HCEC 1CT (cell line): ENCODE measurements around the gene CAPN2.

ENCODE experiments used
- DNase-seq: peaks from one replicate; pipeline ENCODE4 v3.0.0-alpha.2; 2017

CAPN2 gene

GRCh38 chr1:223712194-223712849, at the start of gene CAPN2:
Gene CAPN2 (plus strand): TSS chr1:223712539. CDS start chr1:223712641, 102 bp downstream.
- peak; percentile 91 for DNase-seq

DNA sequence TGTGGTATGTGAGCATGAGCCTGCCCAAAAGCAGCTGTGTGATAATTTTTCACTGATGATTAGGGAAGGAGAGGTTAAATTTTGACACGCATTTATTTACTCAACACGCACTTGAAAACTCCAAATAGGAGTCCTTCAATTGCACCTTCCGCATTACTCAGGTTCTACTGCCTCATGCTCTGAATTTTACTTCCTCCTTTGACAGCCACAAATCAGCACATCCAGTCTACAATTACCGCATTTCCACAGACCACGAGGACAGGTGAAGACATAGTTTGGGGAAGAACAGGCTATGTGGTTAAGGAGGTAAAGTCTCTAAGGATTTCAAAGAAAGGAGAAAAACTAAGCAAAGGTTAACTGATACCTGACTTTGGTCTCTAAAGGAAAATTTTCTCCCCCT, 49.4 kb upstream of the CAPN2 start:
- DNase-seq = no peak

GRCh38 chr1:223664106-223664505, 48.2 kb upstream of the CAPN2 start:
- no peak for DNase-seq

- DNase-seq = peak; percentile 14
Observed at GRCh38 chr1:223665592-223666312, 46.6 kb upstream of the CAPN2 start, which contains the start of gene CAPN8. Gene CAPN8 (minus strand): TSS chr1:223665701. CDS start chr1:223665646, 55 bp downstream.

DNA sequence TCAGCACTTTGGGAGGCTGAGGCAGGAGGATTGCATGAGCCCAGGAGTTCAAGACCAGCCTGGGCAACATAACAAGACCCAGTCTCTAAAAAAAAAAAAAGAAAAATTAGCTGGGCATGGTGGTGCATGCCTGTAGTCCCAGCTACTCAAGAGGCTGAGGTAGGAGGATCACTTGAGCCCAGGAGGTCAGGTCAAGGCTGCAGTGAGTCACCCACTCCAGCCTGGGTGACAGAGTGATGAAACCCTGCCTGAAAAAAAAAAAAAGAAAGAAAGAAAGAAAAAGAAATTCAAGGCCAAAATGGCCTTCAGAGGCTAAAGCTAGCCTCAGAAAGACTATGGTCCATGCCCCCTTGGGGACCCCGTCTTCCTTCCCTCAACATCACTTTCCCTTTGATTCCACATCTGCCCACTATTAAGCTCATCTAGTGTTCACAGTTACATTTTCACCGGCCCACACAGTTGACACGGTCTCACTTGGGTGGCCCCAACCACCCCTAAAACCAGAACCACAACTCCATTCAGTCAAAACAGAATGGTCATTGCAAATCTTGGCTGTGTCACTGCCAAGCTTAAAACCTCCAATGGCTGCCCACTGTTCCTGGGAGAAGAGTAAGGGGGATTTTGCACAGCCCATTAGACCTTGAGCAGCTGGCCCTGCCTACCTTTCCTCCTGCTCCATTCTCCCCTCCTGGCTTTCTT, 44.7 kb upstream of the CAPN2 start:
- no peak for DNase-seq

DNA sequence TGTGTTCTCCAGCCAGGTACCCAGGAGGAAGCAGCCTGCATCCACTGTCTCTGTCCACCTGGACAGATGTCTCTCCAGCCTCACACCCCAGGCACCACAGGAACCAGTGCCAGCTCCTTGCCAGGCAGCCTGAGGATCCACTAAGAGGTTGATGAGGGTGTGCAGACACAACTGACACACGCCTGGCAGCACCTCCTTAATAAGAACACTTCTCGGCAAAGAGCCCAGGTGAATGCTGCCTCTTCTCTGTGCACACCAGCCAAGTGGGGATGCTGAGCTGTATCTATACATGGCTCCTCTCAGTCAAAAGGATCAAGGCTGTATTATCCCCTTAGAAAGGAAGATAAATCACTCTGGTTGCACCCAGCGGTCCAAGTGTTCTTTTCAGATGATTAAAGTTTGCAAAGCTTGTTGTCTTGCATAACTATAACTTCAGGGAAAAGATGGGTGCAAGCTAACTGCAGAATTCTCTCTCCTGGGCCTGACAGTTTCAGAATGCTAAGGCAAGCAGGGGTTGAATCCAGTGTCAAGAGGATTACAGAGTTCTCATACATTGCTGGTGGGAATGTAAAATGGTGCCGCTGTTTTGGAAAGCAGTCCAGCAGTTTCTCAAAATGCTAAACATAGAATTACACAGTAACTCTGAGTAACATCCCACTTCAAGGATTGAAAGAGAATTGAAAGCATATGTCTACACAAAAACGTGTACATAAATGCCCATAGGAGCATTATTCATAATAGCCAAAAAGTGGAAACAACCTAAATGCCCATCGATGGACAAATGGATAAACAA, 43.1 kb upstream of the CAPN2 start:
- no peak for DNase-seq

- peak; percentile 49 for DNase-seq
Observed at GRCh38 chr1:223670458-223671159, 41.7 kb upstream of the CAPN2 start.

DNA sequence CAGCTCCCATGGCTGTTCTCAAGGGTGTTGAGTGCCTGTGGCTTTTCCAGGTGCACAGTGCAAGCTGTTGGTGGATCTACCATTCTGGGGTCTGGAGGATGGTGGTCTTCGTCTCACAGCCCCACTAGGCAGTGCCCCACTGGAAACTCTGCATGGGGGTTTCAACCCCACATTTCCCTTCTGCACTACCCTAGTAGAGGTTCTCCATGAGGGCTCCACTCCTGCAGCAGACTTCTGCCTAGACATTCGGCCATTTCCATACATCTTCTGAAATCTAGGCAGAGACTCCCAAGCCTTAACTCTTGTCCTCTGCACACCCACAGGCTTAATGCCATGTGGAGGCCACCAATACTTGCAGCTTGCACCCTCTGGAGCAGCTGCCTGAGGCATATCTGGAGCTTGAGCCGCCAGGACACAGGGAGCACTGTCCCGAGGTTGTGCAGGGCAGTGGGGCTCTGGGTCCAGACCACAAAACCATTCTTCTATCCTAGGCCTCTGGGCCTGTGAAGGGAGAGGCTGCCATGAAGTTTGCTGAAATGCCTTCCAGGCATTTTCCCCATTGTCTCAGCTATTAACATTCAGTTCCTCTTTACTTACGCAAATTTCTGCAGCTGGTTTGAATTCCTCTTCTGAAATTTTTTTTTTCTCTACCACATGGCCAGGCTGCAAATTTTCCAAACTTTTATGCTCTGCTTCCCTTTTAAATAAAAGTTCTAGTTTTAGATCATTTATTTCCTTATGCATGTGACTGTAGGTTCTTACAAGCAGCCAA, 38.0 kb upstream of the CAPN2 start:
- DNase-seq = no peak

GRCh38 chr1:223678841-223679240, 33.5 kb upstream of the CAPN2 start:
- no peak for DNase-seq

GRCh38 chr1:223680188-223680587, 32.2 kb upstream of the CAPN2 start:
- no peak for DNase-seq

DNA sequence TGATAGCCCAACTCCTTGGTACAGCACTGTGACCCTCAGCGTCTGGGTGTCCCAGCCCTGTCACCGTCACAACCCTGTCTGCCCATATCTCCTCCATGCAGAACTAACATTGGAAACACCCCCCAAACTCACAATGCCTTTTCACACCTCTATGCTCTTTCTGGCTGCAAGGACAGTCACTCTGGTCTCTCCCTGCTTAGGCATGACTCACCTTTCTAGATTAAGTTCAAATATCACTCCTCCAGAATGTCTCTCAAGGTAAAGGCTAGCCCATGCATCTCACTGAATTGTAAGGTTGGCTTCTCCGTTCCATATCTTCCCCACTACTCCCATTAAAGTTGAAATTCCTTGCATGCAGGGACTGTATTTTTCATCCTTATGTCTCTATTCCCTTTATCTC, 29.8 kb upstream of the CAPN2 start:
- no peak for DNase-seq

- DNase-seq = peak; percentile 39
Observed at GRCh38 chr1:223683586-223684487, 28.5 kb upstream of the CAPN2 start.

DNA sequence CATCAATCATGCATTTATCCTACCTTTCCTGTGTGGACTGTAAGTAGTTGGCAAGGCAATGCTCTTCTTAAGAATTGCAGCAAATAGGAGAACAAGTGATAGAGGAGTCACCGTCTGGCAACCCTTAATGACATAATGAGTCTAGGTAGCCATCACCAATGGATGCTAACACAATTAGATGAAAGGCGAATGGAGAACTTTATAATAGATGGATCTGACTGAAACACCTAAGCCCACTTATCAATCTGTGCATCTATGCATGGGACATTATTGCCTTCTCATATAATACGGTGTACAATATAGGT, 27.9 kb upstream of the CAPN2 start:
- DNase-seq = no peak

DNA sequence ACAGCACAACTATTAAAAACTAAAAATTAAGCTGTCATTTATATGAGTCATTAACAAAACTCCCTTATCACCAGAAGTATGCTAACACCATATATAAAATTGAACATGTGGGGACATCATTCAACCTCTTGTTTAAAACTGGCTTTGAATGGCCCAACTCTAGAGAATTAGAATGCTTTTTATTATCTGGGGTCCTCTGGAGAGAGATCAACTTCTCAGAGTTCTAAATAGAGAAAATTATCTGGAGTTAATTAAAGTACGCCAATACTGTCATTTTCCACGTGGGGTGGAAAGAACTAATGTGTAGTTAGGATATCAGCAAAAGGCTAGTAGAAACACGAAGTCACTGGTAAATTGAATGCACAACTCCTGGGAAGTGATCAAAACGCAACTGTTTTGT, 21.2 kb upstream of the CAPN2 start:
- no peak for DNase-seq

DNA sequence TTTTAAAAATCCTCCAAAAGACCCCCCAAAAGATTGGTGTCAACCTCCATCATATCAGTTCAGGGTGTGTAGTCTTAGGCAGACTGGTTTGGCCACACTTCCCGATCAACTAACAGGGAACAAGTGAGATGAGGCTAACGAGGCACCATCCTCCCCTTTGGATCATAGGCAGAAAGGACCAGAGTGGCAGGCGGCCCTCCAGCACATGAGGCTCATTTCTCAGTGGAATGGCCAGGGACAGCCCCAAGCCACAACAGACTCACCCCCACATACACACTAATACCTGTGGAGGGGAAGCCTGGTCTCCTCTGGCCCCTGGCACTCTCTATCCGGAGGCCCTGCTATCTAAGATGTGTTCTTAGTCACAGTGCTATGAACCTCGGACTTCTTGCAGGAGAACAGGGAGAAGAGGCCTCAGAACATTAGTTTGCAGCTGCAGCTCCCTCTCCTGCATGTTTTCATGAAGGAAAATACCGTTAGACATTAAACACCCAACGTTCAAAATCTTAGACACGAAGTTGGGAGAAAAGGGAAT, 17.3 kb upstream of the CAPN2 start:
- DNase-seq = no peak

- DNase-seq = no peak
Observed at GRCh38 chr1:223695941-223696340, 16.4 kb upstream of the CAPN2 start.

- no peak for DNase-seq
Observed at GRCh38 chr1:223700388-223700918, 11.9 kb upstream of the CAPN2 start.

DNA sequence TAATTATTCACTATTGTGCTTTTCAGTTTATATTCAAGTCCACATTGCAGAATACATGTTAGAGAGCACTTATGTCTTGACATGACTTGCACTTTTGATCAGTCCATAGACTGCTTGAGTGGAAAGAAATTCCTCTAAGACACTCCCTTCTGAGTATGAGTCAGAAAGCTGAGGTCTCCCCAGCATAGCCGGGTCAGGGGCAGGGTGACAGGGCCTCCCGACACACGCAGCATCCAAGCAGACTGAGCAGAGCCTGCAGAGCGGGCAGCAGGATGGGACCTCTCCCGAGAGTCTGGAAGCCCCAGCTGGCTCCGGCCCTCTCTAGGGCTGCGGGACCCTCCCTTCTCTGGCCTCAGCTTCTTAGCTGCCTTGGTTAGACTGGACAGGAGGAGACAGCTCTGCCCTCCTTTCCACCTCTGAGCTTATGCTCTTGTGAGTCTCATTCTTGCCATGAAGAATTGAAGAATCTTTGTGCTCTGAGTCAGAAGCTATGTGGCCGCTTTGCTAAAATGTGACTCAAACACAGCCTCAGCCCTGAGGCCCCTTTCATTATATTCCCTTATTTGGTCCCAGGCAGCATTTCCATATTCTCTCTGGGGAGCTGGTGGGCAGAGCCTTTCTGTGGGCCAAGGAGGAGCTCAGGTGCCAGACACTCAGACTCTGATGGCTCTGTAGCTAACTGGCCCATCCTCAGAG, 11.2 kb upstream of the CAPN2 start:
- DNase-seq = peak; percentile 99
